HG03045 (cell line): ENCODE data around the gene FOXP1.
A peak's percentile ranks its signal among the peaks of the same experiment; 100 is the strongest.

ENCODE experiments used
- ATAC-seq: cut with Tn5 transposase; IDR thresholded peaks from one replicate; pipeline ENCODE4 v1.9.1; 2021; ENCODE audit warnings: mild to moderate bottlenecking, moderate library complexity; ENCODE audit not compliant: unreplicated experiment

The FOXP1 gene

GRCh38 chr3:71228156-71228866 lies 355.2 kb downstream of the FOXP1 start:
- no peak for ATAC-seq

GRCh38 chr3:71227270-71227661 lies 356.3 kb downstream of the FOXP1 start:
- peak; percentile 0 for ATAC-seq

GRCh38 chr3:71226565-71227269 lies 356.8 kb downstream of the FOXP1 start:
- peak; percentile 85 for ATAC-seq

- ATAC-seq, result peak; percentile 1
These were observed 357.5 kb downstream of the FOXP1 start for GRCh38 chr3:71225951-71226564.

- ATAC-seq, result no peak
These were observed 358.4 kb downstream of the FOXP1 start for GRCh38 chr3:71225002-71225684.

GRCh38 chr3:71219744-71220638 lies 363.5 kb downstream of the FOXP1 start:
- ATAC-seq, result peak; percentile 83

- ATAC-seq, result no peak
These were observed 365.0 kb downstream of the FOXP1 start for GRCh38 chr3:71218508-71218907.

GRCh38 chr3:71217640-71218222 lies 365.8 kb downstream of the FOXP1 start:
- ATAC-seq, result no peak

- ATAC-seq, result no peak
These were observed 368.2 kb downstream of the FOXP1 start for GRCh38 chr3:71215351-71215750.

- no peak for ATAC-seq
These were observed 368.7 kb downstream of the FOXP1 start for GRCh38 chr3:71214797-71215196.

- no peak for ATAC-seq
These were observed 369.5 kb downstream of the FOXP1 start for GRCh38 chr3:71214016-71214415.

- ATAC-seq, result no peak
These were observed 372.4 kb downstream of the FOXP1 start for GRCh38 chr3:71211083-71211482.

GRCh38 chr3:71210257-71211007 lies 373.1 kb downstream of the FOXP1 start:
- no peak for ATAC-seq

- no peak for ATAC-seq
These were observed 375.1 kb downstream of the FOXP1 start for GRCh38 chr3:71208211-71209095.

- no peak for ATAC-seq
These were observed 375.9 kb downstream of the FOXP1 start for GRCh38 chr3:71207632-71208031.

GRCh38 chr3:71206305-71207165 lies 377.0 kb downstream of the FOXP1 start:
- ATAC-seq, result no peak

- ATAC-seq, result no peak
These were observed 379.6 kb downstream of the FOXP1 start for GRCh38 chr3:71203727-71204488.
